Effector CD8-positive, alpha-beta T cell (primary cell): ENCODE results near the gene ECHS1.
A peak's percentile ranks its signal among the peaks of the same experiment; 100 is the strongest.
"Not testable (repeated sequence)": the region's sequence is repeated elsewhere in the genome, so short reads cannot be mapped to it uniquely, and the experiment has no call there.

Experiments
- DNase-seq: peaks from one replicate; lab custom pipeline; 2025; lab: John Stamatoyannopoulos, UW
- total RNA-seq, 4 experiments: gene quantifications; one replicate each; lab custom pipeline; 2026; lab: John Stamatoyannopoulos, UW

Gene ECHS1
- 39.8 to 55.7 (median 46.8) reads per million in 4 experiments for total RNA-seq

- DNase-seq, result peak; percentile 94
These were observed at the start of gene ECHS1 for GRCh38 chr10:133373174-133374090. ECHS1 (minus strand) TSS chr10:133373354; CDS start chr10:133373333, 21 bp downstream.

DNA sequence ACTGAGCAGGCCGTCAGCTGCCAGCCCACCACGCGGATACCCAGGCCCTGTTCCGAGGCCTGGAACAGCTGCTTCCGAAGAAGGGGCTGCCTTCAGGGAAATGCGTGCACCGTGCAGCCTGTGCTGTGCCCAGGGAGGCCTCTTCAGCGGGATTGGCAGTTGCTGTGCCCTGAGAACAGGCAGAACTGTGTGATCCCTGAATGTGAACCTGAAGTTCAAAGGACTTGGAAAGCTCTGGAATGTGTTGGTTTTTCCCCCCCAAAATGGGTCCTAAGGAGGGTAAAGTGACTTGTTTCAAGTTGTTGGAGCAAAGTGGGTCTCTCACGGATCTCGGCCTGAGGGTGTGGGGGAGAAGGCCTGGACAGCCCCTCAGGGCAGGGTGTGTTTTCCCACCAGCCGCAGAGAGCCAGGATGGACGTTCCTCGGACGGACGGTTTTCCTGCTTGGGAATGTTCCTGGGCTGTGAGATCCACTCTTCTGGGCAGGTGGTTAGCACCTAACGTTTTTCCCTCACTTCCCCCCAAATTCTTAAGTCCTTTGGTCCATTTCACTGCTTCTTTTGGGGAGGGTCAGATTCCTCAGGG is 49.2 kb upstream of the ECHS1 start:
- DNase-seq, result no peak

DNA sequence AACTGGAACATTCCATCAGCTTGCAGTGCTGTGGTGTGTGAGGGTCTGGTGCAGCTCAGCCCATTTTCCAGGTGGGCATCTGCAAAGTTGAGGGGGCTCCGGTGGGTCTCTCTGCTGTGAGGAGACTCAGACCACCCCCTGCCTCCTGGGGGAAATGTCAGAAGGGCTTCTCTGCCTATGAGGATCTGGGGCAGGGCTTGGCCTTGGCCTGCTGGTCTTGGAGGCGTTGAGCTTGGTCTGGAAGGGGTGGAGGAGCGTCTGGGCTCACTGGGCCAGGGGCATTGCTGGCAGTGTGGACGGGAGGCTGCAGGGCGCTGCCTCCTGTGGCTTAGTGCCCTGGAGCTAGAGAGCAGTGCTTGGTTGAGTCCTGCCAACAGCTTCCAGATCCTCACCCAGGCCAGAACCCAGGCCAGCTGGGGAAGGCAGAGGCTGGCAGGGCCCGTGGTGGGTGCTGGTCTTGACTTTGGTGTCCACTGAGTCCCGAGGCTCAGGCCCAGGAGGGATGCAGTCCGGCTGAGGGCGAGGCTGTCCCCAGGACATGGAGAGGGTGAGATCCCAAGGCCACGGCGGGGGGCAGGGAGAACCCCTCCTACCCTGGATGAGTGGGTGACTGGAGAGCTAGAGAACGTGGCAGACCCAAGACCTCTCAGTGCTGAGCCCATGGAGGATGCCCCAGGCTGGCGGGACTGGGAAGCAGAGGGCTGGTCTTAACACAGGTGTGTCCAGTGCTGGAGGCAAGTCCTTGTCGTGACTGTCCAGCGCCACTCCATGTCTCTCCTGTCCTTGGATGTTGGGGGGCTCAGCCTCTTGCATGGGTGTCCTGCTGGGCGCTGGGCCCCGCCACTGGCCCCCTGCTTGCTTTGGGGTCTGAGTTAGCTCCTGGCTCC is 48.4 kb upstream of the ECHS1 start:
- DNase-seq, result no peak

DNA sequence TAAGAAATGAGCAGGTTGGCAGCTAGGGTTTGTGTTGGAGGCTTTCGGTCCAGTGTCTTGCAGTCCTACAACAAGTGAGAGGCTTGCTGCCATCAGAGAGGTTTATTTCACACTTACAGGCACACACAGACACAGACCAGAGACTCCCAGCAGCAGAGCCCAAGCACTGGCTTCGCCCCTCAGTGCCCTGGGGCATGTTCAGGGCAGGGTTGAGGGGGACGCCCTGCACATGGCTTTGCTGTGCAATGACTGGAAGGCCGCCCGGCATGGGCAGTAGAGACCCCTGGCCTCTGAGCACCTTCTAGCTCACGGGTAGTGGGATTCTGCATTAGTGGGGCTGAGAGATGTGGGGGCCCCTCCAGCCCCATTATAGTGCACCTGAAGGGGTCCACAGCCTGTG is 47.4 kb upstream of the ECHS1 start:
- no peak for DNase-seq

GRCh38 chr10:133420028-133420427 is 46.9 kb upstream of the ECHS1 start:
- no peak for DNase-seq

DNA sequence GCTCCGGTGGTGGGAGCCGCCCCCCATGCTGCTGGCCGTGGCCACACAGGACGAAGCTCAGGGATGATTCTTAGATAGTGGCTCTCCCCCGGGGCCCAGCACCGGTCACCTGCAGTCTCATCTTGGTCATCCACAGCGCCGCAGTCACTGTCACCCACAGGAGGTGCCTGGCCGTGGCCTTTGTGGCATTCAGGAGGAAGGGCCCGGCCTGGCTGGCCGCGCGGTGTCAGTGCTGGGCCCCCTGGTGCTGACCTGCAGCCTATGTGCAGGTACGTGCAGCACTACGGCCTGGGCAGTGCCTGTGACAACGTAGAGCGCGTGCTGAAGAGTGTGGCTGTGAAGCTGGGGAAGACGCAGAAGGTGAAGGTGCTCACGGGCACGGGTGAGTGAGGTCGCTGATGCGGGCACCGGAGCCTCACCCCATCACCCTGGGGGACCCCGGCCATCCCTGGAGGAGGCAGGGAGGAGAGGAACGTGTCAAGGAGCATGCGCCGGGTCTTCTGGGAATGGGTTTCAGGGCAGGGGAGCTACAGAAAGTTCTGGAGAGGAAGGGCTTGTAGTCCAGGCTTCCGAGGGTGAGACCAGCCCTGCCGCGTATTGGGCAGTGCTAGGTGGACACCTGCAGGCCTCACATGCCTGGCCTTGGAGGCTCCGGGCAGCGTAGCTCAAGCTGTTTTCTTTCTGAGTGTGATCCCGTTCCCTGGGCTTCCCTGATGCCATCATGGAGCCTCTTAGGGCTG is 46.2 kb upstream of the ECHS1 start:
- DNase-seq, result no peak

GRCh38 chr10:133418289-133418993 is 45.3 kb upstream of the ECHS1 start:
- DNase-seq, result no peak

GRCh38 chr10:133415752-133416151 is 42.6 kb upstream of the ECHS1 start:
- DNase-seq, result no peak

DNA sequence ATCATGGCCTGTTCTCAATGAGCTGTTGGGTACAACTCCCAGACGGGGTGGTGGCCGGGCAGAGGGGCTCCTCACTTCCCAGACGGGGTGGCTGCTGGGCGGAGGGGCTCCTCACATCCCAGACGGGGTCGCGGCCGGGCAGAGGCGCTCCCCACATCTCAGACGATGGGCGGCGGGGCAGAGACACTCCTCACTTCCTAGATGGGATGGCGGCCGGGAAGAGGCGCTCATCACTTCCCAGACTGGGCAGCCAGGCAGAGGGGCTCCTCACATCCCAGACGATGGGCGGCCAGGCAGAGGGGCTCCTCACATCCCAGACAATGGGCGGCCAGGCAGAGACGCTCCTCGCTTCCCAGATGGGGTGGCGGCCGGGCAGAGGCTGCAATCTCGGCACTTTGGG is 41.2 kb upstream of the ECHS1 start:
- DNase-seq, result not testable (repeated sequence)

DNA sequence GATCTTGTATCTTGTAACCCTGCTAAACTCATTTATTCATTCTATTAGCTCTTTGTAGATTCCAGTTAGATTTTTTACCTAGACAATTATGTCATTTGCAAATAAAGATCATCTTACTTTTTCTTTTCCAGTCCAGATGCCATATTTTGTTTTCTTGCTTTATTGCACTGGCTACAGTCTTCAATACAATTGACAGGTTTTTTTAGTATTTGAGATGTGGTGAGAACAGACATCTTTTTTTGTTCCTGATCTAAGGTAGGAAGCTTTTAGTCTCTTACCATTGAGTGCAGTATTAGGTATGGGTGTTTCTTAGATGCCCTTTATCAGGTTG is 39.2 kb upstream of the ECHS1 start:
- DNase-seq, result no peak

DNA sequence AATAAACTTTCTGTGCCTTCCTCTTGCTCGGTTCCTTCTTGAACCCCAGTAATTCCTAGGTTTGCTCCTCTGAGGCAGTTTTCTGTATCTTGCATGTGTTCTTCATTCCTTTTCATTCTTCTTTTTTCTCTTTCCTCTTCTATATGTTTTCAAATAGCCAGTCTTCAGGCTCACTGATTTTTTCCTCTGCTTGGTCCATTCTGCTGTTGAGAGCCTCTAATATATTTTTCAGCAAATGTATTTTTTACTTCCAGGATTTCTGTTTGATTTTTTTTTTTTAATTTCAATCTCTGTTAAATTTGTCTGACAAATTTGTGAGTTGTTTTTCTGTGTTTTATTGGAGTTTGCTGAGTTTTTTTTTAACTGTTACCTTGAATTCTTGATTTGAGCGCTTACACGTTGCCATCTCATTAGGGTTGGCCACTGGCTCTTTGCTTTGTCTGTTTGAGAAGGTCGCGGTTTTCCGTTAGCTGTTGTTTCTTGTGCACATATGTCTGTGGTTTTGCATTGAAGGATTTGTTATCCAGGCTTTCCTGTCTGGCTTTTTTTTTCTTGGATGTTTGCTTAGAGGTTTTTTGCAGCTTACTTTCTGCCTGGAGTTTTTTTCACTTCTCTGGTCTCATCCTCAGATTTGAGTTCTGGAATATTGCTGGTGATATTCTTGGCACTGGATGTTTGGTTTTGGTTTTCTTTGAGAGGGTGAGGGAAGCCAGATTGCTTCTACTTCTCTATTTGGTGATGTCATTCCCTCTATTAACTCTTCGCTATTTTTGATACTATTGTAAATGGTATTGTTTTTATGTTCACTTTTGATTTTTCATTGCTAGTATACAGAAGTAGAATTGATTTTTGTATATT is 38.6 kb upstream of the ECHS1 start:
- DNase-seq, result no peak

DNA sequence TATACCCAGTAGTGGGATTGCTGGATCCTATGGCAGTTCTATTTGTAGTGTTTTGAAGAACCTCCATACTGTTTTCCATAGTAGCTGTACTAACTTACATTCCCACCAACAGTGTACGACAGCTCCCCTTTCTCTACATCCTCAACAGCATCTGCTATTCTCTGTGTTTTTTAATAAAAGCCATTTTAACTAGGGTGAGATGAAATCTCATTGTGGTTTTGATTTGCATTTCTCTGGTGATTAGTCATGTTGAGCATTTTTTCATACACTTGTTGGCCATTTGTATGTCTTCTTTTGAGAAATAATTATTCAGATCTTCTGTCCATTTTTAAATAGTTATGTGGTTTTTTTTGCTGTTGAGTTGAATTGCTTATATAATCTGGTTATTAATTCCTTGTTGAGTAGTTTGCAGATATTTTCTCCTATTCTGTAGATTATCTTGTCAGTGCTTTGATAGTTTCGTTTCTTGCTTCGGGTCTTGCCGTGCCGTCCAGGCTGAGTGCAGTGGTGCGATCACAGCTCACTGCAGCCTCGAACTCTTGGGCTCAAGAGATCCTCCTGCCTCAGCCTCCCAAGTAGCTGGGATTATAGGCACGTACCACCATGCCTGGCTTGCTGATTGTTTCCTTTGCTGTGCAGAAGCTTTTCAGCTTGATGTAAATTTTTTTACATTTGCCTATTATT is 32.8 kb upstream of the ECHS1 start:
- no peak for DNase-seq

- DNase-seq, result no peak
These were observed 32.1 kb upstream of the ECHS1 start for GRCh38 chr10:133405272-133405671.

GRCh38 chr10:133403784-133404183 is 30.6 kb upstream of the ECHS1 start:
- DNase-seq, result no peak

DNA sequence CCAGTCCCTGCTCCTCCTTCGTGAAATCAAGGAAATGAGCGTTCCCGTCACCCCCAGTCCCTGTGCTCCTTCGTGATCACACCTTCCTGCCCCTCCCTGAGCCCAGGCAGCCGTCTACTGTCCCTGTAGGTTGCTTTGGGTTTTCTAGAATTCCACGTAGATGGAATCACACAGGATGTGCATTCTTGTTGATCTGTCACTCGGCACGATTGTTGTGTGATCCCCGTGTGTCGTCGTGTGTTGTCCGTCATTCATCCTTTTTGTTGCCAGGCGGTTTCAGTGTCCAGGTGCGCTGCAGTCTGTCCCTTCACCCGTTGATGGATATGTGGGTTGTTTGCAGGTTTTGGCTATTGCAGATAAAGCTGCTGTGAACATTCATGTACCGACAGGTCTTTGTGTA is 30.2 kb upstream of the ECHS1 start:
- DNase-seq, result no peak

- no peak for DNase-seq
These were observed 29.0 kb upstream of the ECHS1 start for GRCh38 chr10:133401981-133402725.

DNA sequence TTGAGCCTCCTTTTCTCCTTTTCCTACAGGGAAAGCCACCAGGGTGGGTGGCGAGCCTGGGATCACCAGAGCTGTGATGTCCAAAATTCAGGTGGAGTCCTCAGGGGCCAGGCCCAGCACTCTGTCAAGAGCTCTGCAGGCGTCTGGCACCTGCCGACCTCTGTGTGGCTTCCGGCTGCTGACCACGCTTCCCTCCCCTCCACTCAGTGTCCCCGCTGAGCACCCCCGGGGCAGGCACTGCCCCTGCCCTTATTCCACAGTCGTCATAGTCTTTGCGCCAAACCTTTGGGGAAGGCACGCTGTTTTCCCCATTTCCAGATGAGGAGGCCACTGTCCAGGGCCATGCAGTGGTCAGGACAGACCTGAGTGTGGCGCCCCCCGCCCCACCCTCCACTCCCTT is 28.3 kb upstream of the ECHS1 start:
- DNase-seq, result no peak

DNA sequence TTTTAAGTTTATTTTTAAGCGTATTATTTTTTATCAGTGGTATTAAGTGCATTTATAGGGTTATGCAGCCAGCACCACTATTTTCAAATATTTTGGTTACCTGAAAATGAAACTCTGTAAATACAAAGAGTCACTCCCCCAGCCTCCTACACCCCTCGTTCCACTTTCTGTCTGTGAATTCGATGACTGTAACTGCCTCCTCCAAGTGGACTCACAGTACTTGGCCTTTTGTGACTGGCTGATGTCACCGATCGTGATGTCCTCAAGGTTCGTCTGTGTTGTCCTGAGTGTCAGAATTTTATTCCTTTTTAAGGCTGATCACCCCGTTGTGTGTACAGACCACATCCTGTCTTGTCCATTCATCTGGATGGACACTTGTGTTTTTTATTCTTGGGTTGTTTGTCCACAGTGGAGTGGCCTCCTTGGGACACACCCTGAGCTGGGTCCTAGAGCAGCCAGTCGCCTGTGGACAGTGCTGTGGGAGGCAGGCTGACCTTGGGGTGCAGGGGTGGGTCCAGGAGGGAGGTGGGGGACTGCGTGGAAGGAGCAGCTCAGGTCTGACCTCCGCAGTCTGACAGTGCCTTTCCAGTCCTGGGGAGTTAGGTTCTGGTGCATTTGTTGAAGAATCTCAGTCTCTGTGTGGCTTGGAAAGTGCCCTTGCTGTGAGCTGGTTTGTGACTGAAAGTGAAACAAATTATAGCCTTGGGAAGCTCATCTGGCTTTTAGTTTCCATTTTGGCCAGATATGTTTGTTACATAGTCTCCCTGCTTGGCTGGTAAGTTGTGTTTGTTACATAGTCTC is 27.7 kb upstream of the ECHS1 start:
- no peak for DNase-seq
